Astrocyte of the spinal cord (primary cell): ENCODE measurements around the gene CLCN7.

Experiments
- DNase-seq: peaks from one replicate; pipeline ENCODE4 v3.0.0; 2011; ENCODE audit warnings: low read depth, low spot score
- H3K4me3 ChIP-seq: 2 replicates; pipeline ENCODE4 v1.5.1; 2011; ENCODE audit warnings: low read depth, mild to moderate bottlenecking, low read length, moderate library complexity
- CTCF ChIP-seq: IDR thresholded peaks from 2 replicates; pipeline ENCODE4 v1.5.1; 2012; ENCODE audit warnings: low read depth, mild to moderate bottlenecking, low read length, inconsistent platforms
- in situ Hi-C: cut with HindIII; loops from 2 replicates; pipeline ENCODE4 v1.10.0; 2017; ENCODE audit warnings: low sequenced_read_pairs

CLCN7 gene

GRCh38 chr16:1416521-1416941 lies 58.3 kb downstream of the CLCN7 start:
- no peak for TF ChIP-seq CTCF
- in situ Hi-C loops = no loop called here
- no peak overlapping the region for H3K4me3 ChIP-seq
- DNase-seq = no peak

GRCh38 chr16:1414532-1415260 lies 60.1 kb downstream of the CLCN7 start, which contains the start of gene UNKL:
TSS of gene UNKL (minus strand) at chr16:1414704. CDS start at chr16:1414691, 13 bp downstream.
- peak within 1 kb of the TSS; percentile 72 for H3K4me3 ChIP-seq
- in situ Hi-C loops = no loop called here
- TF ChIP-seq CTCF = no peak
- peak; percentile 48 for DNase-seq

- in situ Hi-C loops = no loop called here
- peak; percentile 59 for TF ChIP-seq CTCF
- DNase-seq = peak; percentile 38
- peak overlapping the region; percentile 72 for H3K4me3 ChIP-seq
Observed at GRCh38 chr16:1413684-1414531, 60.9 kb downstream of the CLCN7 start.

- no peak for TF ChIP-seq CTCF
- in situ Hi-C loops = no loop called here
- no peak for DNase-seq
Observed at GRCh38 chr16:1412847-1413246, 62.0 kb downstream of the CLCN7 start.

GRCh38 chr16:1408171-1408837 lies 66.5 kb downstream of the CLCN7 start:
- peak; percentile 88 for DNase-seq
- no peak for TF ChIP-seq CTCF
- peak overlapping the region; percentile 59 for H3K4me3 ChIP-seq
- in situ Hi-C loops = no loop called here

More at GRCh38 chr16:1412847-1413246, 62.0 kb downstream of the CLCN7 start:
- H3K4me3 ChIP-seq = no peak overlapping the region

- TF ChIP-seq CTCF = no peak
- in situ Hi-C loops = no loop called here
- H3K4me3 ChIP-seq = peak overlapping the region; percentile 59
- DNase-seq = peak; percentile 28
Observed at GRCh38 chr16:1407753-1408152, 67.1 kb downstream of the CLCN7 start.
